Measurements from ENCODE around the gene ZFP1. TPM values are rescaled to one million over a fixed set of nuclear protein-coding genes. Genes with fewer than 3 reads are reported as not detected.

Gene ZFP1
- polyA plus RNA-seq, 2 of the 4 experiments (the other 2 are of a cell fraction), result 14.4 to 16.1 TPM

DNA sequence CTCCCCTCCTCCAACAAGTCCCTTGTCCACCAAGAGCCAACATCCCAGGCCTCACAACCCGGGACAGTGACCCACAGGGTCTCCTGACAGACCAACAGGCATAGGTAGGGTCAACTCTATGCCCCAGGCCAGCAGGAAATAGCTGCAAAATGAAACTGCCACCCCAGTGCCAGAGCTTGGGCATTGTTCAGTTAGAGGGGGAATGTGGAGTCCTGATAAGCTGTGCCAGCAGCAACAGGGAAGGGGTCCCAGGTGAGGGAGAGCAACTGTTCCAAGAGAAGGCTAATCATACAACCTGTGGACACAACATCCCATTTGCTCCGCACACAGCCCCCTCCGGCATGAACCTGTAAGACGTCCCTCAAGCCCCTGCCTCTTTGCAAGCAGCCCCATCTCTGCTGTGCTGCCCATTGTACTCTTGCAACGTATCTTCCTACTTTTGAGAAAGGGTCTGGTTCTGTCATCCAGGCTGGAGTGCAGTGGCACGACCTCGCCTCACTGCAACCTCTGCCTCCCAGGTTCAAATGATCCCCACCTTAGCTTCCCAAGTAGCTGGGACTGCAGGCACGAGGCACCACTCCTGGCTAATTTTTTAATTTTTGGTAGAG, 41.4 kb downstream of the ZFP1 start:
- H3K4me1 ChIP-seq, result no peaks in the 10 kb centered on the region
- DNase-seq (ENCODE audit: low read depth in 1 of 2, low spot score in 1 of 2) (no peak), FAIRE-seq (no peak), ATAC-seq (no peak)
- TF ChIP-seq ZFP36 (IDR thresholded peaks at IDR 0.05; ENCODE audit: borderline replicate concordance, partially characterized antibody) (no peak), PHF8 (IDR thresholded peaks at IDR 0.05; ENCODE audit: borderline replicate concordance, low read depth) (no peak), RARB (CRISPR knock-in tag; IDR thresholded peaks at IDR 0.05) (no peak), ESRRA (IDR thresholded peaks at IDR 0.05; ENCODE audit: borderline replicate concordance, low read length) (no peak)
- no peak overlapping the region for H3K4me2 ChIP-seq
- WGBS (ENCODE audit: missing lambda C conversion rate), result 34% methylated on average over 8 of the region's 8 CpGs
- H3K4me3 ChIP-seq, result no peak overlapping the region
- no peak overlapping the region for H3K27ac ChIP-seq
- H3K9me3 ChIP-seq, result peaks cover 49% of the 10 kb centered on the region
- POLR2A ChIA-PET, result no interaction called here
- CTCF ChIA-PET, result interaction anchor here (1.5 to 2.9 kb wide), 2 partner anchors 10 to 15 kb away, joined by 5 to 18 read pairs; no protein-coding TSS in a partner anchor

DNA sequence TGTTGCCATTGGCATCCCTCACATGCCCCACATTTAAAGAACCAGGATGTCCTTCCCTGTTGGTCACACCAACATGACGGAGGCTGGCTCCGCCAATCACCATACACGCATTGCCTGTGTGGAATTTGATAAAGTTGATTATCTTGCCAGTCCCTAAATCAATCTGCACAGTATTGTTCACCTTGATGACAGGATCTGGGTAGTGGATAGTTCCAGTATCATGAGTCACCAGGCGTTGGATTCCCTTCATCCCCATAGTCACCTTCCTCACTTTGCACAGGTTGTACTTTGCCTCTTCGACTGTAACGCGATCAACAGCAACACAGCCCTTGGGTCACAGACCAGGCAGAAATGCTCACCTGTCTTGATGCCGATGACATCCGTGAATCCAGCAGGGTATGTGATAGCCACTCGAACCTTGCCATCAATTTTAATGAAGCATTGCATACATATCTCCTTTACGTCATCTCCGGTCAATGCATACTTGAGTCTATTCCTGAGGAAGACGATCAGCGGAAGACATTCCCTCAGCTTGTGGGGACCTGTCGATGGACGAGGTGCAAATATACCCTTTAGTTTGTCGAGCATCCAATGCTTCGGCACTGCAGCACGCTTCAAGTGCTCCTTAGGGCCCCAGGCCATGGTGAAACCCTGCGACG, 44.4 kb downstream of the ZFP1 start:
- 72% methylated on average over 21 of the region's 21 CpGs for WGBS (ENCODE audit: missing lambda C conversion rate)
- Histone ChIP-seq H3K4me3 (no peak overlapping the region), H3K4me2 (no peak overlapping the region), H3K27ac (no peak overlapping the region), H3K4me1 (no peaks in the 10 kb centered on the region), H3K9me3 (peaks cover 25% of the 10 kb centered on the region; the same call in 2 of the 3 replicates)
- ATAC-seq (no peak), FAIRE-seq (no peak), DNase-seq (ENCODE audit: low read depth in 1 of 2, low spot score in 1 of 2) (no peak)
- CTCF ChIA-PET, result no interaction called here
- TF ChIP-seq JUNB (IDR thresholded peaks at IDR 0.05) (no peak), CEBPB (IDR thresholded peaks at IDR 0.05) (no peak), EHF (CRISPR knock-in tag; IDR thresholded peaks at IDR 0.05) (no peak), HOXB13 (CRISPR knock-in tag; IDR thresholded peaks at IDR 0.05; ENCODE audit: low read depth) (no peak), HDAC2 (IDR thresholded peaks at IDR 0.05) (no peak), HOXB5 (CRISPR knock-in tag; IDR thresholded peaks at IDR 0.05) (no peak), RCOR1 (IDR thresholded peaks at IDR 0.05; ENCODE audit: low read depth, low read length) (no peak), SREBF2 (IDR thresholded peaks at IDR 0.05) (no peak), RNF2 (IDR thresholded peaks at IDR 0.05; ENCODE audit: borderline replicate concordance, low read depth) (no peak), FOSL2 (IDR thresholded peaks at IDR 0.05) (no peak), FOSL2 (CRISPR knock-in tag; IDR thresholded peaks at IDR 0.05) (no peak), CHD4 (IDR thresholded peaks at IDR 0.05; ENCODE audit: borderline replicate concordance) (no peak), JUN (IDR thresholded peaks at IDR 0.05) (no peak), CBX2 (IDR thresholded peaks at IDR 0.05; ENCODE audit: borderline replicate concordance, low read depth) (no peak)
- TF ChIP-seq, protein P1, sequence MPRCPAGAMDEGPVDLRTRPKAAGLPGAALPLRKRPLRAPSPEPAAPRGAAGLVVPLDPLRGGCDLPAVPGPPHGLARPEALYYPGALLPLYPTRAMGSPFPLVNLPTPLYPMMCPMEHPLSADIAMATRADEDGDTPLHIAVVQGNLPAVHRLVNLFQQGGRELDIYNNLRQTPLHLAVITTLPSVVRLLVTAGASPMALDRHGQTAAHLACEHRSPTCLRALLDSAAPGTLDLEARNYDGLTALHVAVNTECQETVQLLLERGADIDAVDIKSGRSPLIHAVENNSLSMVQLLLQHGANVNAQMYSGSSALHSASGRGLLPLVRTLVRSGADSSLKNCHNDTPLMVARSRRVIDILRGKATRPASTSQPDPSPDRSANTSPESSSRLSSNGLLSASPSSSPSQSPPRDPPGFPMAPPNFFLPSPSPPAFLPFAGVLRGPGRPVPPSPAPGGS (IDR thresholded peaks at IDR 0.05), result no peak
- POLR2A ChIA-PET, result no interaction called here

DNA sequence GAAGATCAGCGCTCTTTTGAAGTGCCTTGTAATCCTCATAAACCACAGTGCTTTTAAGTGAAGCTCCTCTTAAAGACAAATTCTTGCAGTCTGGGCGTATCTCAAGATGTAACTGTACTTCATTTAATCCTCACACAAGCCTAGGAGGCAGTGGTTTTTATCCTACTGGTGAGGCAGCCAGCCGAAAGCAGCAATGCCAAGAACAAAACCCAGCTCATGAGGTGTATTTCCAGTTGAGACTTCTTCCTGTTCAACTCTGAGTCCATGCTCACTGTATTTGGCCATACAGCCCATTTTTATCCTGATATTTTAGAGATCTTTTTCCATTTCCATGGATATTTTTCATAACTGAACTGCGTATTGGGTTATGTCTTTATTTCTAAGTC, 44.9 kb downstream of the ZFP1 start:
- WGBS (ENCODE audit: missing lambda C conversion rate), result 60% methylated on average over 4 of the region's 4 CpGs
- Histone ChIP-seq H3K4me3 (no peak overlapping the region), H3K4me1 (no peaks in the 10 kb centered on the region), H3K4me2 (no peak overlapping the region), H3K27ac (no peak overlapping the region), H3K9me3 (peaks cover 22% of the 10 kb centered on the region; the same call in 2 of the 3 replicates)
- TF ChIP-seq NR3C1 (IDR thresholded peaks at IDR 0.05) (no peak), EP300 (IDR thresholded peaks at IDR 0.05) (no peak), BHLHE40 (IDR thresholded peaks at IDR 0.05; ENCODE audit: low read depth, low read length) (no peak), MYC (IDR thresholded peaks at IDR 0.05; ENCODE audit: borderline replicate concordance, low read length) (no peak)
- TF ChIP-seq, protein P2, sequence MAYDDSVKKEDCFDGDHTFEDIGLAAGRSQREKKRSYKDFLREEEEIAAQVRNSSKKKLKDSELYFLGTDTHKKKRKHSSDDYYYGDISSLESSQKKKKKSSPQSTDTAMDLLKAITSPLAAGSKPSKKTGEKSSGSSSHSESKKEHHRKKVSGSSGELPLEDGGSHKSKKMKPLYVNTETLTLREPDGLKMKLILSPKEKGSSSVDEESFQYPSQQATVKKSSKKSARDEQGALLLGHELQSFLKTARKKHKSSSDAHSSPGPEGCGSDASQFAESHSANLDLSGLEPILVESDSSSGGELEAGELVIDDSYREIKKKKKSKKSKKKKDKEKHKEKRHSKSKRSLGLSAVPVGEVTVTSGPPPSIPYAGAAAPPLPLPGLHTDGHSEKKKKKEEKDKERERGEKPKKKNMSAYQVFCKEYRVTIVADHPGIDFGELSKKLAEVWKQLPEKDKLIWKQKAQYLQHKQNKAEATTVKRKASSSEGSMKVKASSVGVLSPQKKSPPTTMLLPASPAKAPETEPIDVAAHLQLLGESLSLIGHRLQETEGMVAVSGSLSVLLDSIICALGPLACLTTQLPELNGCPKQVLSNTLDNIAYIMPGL (CRISPR knock-in tag; IDR thresholded peaks at IDR 0.05; ENCODE audit: borderline replicate concordance), result no peak
- DNase-seq (ENCODE audit: low read depth in 1 of 2, low spot score in 1 of 2) (no peak), ATAC-seq (no peak), FAIRE-seq (no peak)
- ChIA-PET POLR2A (no interaction called here), CTCF (no interaction called here)

Measured in A549 (cell line).